ENCODE measurements around the gene SLC39A3. TPM values are rescaled to one million over a fixed set of nuclear protein-coding genes. Genes with fewer than 3 reads are reported as not detected.

Gene SLC39A3
- total RNA-seq, 1 donor from 2014 or later: 34.3 TPM

DNA sequence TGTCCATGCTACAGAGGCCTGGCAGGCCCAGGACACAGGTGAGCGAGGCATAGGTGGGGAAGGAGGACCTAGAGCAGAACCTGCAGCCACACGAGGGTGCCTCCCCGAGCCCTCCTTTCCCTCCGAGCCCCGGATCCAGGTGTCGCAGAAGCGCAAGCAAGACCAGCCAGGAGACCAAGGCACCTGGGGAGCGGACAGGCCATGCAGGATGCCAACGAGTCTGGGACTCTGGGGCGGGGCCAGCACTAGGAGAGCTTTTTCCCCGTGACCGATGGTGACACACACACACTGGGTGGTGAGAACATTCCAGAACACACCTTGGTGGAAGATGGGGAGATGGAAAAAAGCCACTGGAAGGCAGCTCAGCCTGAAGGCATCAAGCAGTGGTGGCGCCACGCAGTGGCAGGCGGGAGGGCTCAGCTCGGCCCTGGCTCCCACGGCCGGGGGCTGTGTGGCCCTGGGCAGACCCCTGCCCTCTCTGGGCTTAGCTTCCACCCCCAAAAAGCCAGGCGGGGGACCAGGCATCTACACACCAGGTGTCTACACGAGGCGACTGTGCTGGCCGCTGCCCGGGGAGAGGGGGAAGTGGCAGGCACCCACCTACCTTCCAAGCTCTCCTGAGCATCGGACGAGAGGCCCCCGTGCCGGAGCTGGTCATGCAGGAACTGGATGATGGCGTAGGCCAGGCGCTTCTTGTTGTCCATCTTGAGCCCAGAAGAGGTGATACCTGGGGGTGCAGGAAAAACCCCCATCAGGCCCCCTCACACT lies 28.7 kb upstream of the SLC39A3 start:
- H3K4me3 Mint-ChIP-seq: no peak overlapping the region
- DNase-seq (no peak), ATAC-seq (ENCODE audit: low read depth) (no peak)
- ChIA-PET POLR2A (no interaction called here), CTCF (no interaction called here)
- TF ChIP-seq, protein P1, sequence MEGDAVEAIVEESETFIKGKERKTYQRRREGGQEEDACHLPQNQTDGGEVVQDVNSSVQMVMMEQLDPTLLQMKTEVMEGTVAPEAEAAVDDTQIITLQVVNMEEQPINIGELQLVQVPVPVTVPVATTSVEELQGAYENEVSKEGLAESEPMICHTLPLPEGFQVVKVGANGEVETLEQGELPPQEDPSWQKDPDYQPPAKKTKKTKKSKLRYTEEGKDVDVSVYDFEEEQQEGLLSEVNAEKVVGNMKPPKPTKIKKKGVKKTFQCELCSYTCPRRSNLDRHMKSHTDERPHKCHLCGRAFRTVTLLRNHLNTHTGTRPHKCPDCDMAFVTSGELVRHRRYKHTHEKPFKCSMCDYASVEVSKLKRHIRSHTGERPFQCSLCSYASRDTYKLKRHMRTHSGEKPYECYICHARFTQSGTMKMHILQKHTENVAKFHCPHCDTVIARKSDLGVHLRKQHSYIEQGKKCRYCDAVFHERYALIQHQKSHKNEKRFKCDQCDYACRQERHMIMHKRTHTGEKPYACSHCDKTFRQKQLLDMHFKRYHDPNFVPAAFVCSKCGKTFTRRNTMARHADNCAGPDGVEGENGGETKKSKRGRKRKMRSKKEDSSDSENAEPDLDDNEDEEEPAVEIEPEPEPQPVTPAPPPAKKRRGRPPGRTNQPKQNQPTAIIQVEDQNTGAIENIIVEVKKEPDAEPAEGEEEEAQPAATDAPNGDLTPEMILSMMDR (IDR thresholded peaks at IDR 0.05): no peak
- no peak overlapping the region for H3K27ac Mint-ChIP-seq
- no peaks in the 10 kb centered on the region for H3K27me3 Mint-ChIP-seq
- peaks cover 27% of the 10 kb centered on the region for H3K36me3 Mint-ChIP-seq (ENCODE audit: low read depth)
- intact Hi-C loops (cut with micrococcal nuclease): no loop called here
- H3K4me1 Mint-ChIP-seq: peaks cover 7% of the 10 kb centered on the region
- H3K9me3 Mint-ChIP-seq: no peaks in the 10 kb centered on the region

DNA sequence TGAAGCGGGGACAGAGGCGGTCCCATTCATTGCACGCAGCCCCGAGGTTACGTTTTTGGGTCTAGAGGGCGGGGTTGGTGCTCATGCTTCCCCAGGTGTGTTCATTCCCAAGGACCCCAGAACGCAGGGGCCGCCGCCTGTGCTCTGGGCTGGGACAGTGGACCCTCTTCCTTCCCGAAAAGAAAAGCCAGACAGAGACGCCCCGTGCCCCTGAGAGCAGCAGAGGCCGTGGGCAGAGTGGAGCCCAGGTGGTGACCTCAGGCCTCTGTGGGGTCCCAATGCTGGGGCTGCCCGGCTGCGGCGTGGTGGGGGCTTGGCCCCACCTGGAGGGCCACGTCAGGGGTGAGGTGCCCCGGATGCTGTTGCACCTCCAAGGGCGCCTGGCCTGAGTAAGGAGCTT lies 27.9 kb upstream of the SLC39A3 start:
- Mint-ChIP-seq H3K27me3 (no peaks in the 10 kb centered on the region), H3K4me1 (peaks cover 7% of the 10 kb centered on the region), H3K27ac (no peak overlapping the region), H3K36me3 (ENCODE audit: low read depth) (peaks cover 34% of the 10 kb centered on the region), H3K4me3 (no peak overlapping the region), H3K9me3 (no peaks in the 10 kb centered on the region)
- TF ChIP-seq, protein P1 (IDR thresholded peaks at IDR 0.05): no peak
- no peak for ATAC-seq (ENCODE audit: low read depth)
- intact Hi-C loops (cut with micrococcal nuclease): no loop called here
- POLR2A ChIA-PET: no interaction called here
- DNase-seq: no peak
- CTCF ChIA-PET: no interaction called here

DNA sequence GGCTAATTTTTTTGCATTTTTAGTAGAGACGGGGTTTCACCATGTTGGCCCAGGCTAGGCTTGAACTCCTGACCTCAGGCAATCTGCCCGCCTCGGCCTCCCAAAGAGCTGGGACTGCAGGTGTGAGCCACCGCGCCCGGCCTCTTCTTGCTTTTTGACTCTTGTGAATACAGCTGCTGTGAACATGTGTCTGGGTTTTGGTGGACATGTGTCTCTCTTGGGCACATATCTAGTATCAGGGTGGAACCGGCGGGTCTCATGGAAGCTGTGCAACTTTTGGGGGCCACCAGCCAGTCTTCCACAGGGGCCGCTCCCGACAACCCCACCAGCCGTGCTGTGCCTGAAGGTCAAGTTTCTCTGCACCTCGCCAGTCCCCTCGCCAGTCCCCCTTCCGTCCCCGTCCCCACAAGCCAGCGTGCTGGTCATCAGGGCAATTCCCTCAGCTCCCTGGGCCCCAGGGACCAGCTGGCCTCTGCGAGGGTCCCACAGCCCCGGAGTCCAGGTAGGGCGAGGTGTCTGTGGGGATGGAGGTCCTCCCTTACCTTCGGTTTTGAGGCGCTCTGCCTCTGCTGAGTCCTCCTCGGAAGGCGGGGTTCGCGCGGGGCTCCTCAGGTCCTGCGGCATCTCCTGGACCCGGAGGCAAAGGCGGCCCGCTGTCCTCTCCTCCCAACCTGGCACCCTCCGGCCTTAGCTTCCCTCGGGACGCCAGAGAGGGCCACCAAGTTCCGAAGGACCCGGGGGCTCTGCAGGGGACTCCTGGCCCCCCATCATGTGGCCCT lies 27.0 kb upstream of the SLC39A3 start:
- POLR2A ChIA-PET: no interaction called here
- Mint-ChIP-seq H3K36me3 (ENCODE audit: low read depth) (peaks cover 43% of the 10 kb centered on the region), H3K9me3 (no peaks in the 10 kb centered on the region), H3K4me3 (no peak overlapping the region), H3K4me1 (peaks cover 3% of the 10 kb centered on the region), H3K27ac (no peak overlapping the region), H3K27me3 (no peaks in the 10 kb centered on the region)
- intact Hi-C loops (cut with micrococcal nuclease): no loop called here
- ATAC-seq (ENCODE audit: low read depth) (no peak), DNase-seq (no peak)
- TF ChIP-seq, protein P1 (IDR thresholded peaks at IDR 0.05): no peak
- CTCF ChIA-PET: no interaction called here

DNA sequence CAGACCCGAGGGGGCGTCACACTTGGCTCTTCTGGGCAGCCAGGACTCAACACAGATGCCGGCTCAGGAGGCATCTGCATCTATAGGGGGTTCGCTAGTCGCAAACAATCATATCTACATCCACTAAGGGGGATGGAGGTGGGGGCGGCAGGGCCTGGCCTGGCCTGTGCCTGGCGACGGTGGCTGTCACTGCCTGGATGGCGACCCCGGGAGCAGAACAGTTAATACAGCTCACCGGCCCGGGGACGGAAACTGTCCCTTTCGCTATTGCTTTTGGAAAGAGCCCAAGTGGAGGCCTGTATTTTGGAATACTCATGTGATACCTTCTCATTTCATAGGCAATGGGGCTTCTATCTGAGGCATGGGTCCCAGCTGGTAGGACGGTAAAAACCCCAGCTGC lies 25.6 kb upstream of the SLC39A3 start:
- POLR2A ChIA-PET: no interaction called here
- ATAC-seq (ENCODE audit: low read depth): no peak
- Mint-ChIP-seq H3K4me3 (no peak overlapping the region), H3K27ac (no peak overlapping the region), H3K36me3 (ENCODE audit: low read depth) (peaks cover 51% of the 10 kb centered on the region), H3K4me1 (peaks cover 3% of the 10 kb centered on the region), H3K27me3 (no peaks in the 10 kb centered on the region), H3K9me3 (no peaks in the 10 kb centered on the region)
- CTCF ChIA-PET: no interaction called here
- TF ChIP-seq, protein P1 (IDR thresholded peaks at IDR 0.05): no peak
- intact Hi-C loops (cut with micrococcal nuclease): no loop called here
- DNase-seq: no peak

DNA sequence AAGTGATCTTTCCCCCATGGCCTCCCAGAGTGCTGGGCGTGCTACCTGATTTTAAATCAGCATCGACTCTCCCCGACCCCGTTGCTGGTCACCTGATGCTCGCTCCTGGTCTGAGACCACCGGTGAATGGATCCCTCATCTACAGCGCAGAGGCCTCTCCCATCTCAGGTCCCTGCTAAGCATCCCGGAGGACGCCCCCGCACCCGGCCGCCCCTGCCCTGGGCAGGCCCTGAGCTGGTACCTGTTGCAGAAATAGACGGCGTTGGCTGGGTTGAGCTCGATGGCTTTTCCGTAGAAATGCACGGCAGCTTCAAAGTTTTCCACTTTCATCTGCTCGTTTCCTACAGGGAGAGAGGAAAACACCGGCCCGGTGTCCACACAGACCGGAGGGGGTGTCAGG lies 25.1 kb upstream of the SLC39A3 start:
- no peak for DNase-seq
- no peak overlapping the region for H3K27ac Mint-ChIP-seq

More for the DNA sequence above, 25.1 kb upstream of the SLC39A3 start:
- ATAC-seq (ENCODE audit: low read depth): no peak
- peaks cover under 1% of the 10 kb centered on the region for H3K4me1 Mint-ChIP-seq
- H3K27me3 Mint-ChIP-seq: no peaks in the 10 kb centered on the region
- POLR2A ChIA-PET: no interaction called here
- TF ChIP-seq, protein P1 (IDR thresholded peaks at IDR 0.05): no peak
- H3K9me3 Mint-ChIP-seq: no peaks in the 10 kb centered on the region
- CTCF ChIA-PET: no interaction called here
- intact Hi-C loops (cut with micrococcal nuclease): no loop called here
- H3K4me3 Mint-ChIP-seq: no peak overlapping the region
- peaks cover 54% of the 10 kb centered on the region for H3K36me3 Mint-ChIP-seq (ENCODE audit: low read depth)

Measured in activated B cell treated with CpG ODN at 0.5 μM for 24 hours (primary cell).